Activated naive CD8-positive, alpha-beta T cell treated with anti-CD3 and anti-CD28 coated beads, Interleukin-2, amount 10 ng/mL, durations not matched to agents 7 days and 5 days (primary cell): Measurements from ENCODE around the gene PPIP5K1. TPM values are rescaled to one million over a fixed set of nuclear protein-coding genes. Genes with fewer than 3 reads are reported as not detected.
A peak's percentile ranks its signal among the peaks of the same experiment; 100 is the strongest.

Experiments
- ATAC-seq: fragments of 150-1000 bp; cut with Tn5 transposase; one replicate; pipeline ENCODE4 v1.10.0; 2021; ENCODE audit warnings: low read depth, moderate library complexity
- POLR2A ChIA-PET: fragments of 350-600 bp; sonication (Branson Sonifier 250); formaldehyde crosslinking; loops from one replicate; lab custom pipeline; 2021; ENCODE audit warnings: antibody characterized with exemption; lab: Charles Lee
- DNase-seq: peaks from one replicate; pipeline ENCODE4 v3.0.0; 2021
- H3K27ac Mint-ChIP-seq: one replicate; pipeline ENCODE4 v1.8.0; 2022; ENCODE audit warnings: mild to moderate bottlenecking, mixed read lengths
- H3K27me3 Mint-ChIP-seq: one replicate; pipeline ENCODE4 v1.8.0; 2022; ENCODE audit warnings: mild to moderate bottlenecking, moderate library complexity, mixed read lengths
- H3K36me3 Mint-ChIP-seq: one replicate; pipeline ENCODE4 v1.8.0; 2021; ENCODE audit warnings: mild to moderate bottlenecking, mixed read lengths
- H3K4me1 Mint-ChIP-seq: one replicate; pipeline ENCODE4 v1.8.0; 2021; ENCODE audit warnings: mixed read lengths
- H3K4me3 Mint-ChIP-seq: one replicate; pipeline ENCODE4 v1.8.0; 2022; ENCODE audit warnings: mild to moderate bottlenecking, moderate library complexity, mixed read lengths
- H3K9me3 Mint-ChIP-seq: one replicate; pipeline ENCODE4 v1.8.0; 2021; ENCODE audit warnings: mixed read lengths
- total RNA-seq, 2 experiments: library from RNA; stranded (reverse); gene quantifications; one replicate each; pipeline ENCODE4 v1.2.3, GENCODE V29; 2021

Gene PPIP5K1
- total RNA-seq, 2 experiments from 2014 or later: 30.7 to 36.8 TPM

GRCh38 chr15:43531018-43531670, 58.9 kb downstream of the PPIP5K1 start:
- ATAC-seq (no peak), DNase-seq (no peak)
- Mint-ChIP-seq H3K27ac (peak overlapping the region; percentile 35), H3K4me1 (peaks cover 3% of the 10 kb centered on the region), H3K9me3 (no peaks in the 10 kb centered on the region), H3K4me3 (no peak overlapping the region), H3K27me3 (no peaks in the 10 kb centered on the region), H3K36me3 (peaks cover 7% of the 10 kb centered on the region)
- POLR2A ChIA-PET: no interaction called here

DNA sequence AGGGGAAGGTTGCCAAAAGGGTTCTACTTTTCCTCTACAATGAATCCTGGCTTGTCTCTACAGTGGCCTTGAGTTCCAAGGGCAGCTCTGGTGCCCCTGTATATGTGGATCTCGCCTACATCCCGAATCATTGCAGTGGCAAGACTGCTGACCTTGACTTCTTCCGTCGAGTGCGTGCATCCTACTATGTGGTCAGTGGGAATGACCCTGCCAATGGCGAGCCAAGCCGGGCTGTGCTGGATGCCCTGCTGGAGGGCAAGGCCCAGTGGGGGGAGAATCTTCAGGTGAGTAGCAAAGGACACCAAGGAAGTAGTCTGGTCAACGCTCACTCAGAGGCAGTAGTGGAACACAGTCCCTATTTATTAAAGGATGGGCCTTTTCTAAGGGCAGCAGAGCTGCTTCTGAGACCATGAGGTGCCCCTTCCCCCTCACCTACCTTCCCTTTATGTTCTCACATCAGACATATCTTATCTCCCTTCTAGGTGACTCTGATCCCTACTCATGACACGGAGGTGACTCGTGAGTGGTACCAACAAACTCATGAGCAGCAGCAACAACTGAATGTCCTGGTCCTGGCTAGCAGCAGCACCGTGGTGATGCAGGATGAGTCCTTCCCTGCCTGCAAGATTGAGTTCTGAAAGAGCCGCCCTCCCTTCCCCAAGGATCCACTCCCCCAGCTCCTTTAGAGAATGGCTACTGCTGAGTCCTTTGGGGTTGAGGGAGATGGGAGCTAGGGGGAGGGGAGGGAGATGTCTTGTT, 60.2 kb downstream of the PPIP5K1 start:
- DNase-seq (no peak), ATAC-seq (no peak)
- H3K27me3 Mint-ChIP-seq: no peaks in the 10 kb centered on the region
- H3K4me1 Mint-ChIP-seq: peaks cover 16% of the 10 kb centered on the region
- POLR2A ChIA-PET: interaction anchor here (0.6 kb wide), 1 partner anchor 16 kb away, joined by 4 read pairs; no protein-coding TSS in a partner anchor
- no peak overlapping the region for H3K27ac Mint-ChIP-seq
- no peaks in the 10 kb centered on the region for H3K9me3 Mint-ChIP-seq
- H3K4me3 Mint-ChIP-seq: no peak overlapping the region
- peaks cover 1% of the 10 kb centered on the region for H3K36me3 Mint-ChIP-seq

DNA sequence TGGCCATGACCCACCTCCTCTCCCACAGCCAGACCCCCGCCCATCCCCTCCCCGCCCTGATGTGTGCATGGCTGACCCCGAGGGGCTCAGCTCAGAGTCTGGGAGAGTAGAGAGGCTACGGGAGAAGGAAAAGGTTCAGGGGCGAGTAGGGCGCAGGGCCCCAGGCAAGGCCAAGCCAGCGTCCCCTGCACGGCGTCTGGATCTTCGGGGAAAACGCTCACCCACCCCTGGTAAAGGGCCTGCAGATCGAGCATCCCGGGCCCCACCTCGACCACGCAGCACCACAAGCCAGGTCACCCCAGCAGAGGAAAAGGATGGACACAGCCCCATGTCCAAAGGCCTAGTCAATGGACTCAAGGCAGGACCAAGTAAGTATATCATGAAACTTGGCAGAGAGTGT, 60.9 kb downstream of the PPIP5K1 start:
- Mint-ChIP-seq H3K9me3 (no peaks in the 10 kb centered on the region), H3K27me3 (no peaks in the 10 kb centered on the region), H3K4me1 (peaks cover 18% of the 10 kb centered on the region), H3K36me3 (peaks cover 1% of the 10 kb centered on the region), H3K27ac (no peak overlapping the region), H3K4me3 (no peak overlapping the region)
- POLR2A ChIA-PET: no interaction called here
- ATAC-seq (no peak), DNase-seq (no peak)

GRCh38 chr15:43528542-43529007, 61.4 kb downstream of the PPIP5K1 start:
- peaks cover 1% of the 10 kb centered on the region for H3K36me3 Mint-ChIP-seq
- no peak for DNase-seq
- no peak for ATAC-seq
- H3K27me3 Mint-ChIP-seq: no peaks in the 10 kb centered on the region
- no peak overlapping the region for H3K4me3 Mint-ChIP-seq
- H3K27ac Mint-ChIP-seq: no peak overlapping the region
- peaks cover 18% of the 10 kb centered on the region for H3K4me1 Mint-ChIP-seq
- POLR2A ChIA-PET: no interaction called here
- no peaks in the 10 kb centered on the region for H3K9me3 Mint-ChIP-seq

GRCh38 chr15:43527802-43528541, 62.0 kb downstream of the PPIP5K1 start:
- POLR2A ChIA-PET: interaction anchor here (1.9 kb wide), 1 partner anchor 17 kb away, joined by 6 read pairs; no protein-coding TSS in a partner anchor
- ATAC-seq: no peak

GRCh38 chr15:43527016-43527801, 62.8 kb downstream of the PPIP5K1 start:
- peaks cover 2% of the 10 kb centered on the region for H3K36me3 Mint-ChIP-seq
- DNase-seq (no peak), ATAC-seq (no peak)
- H3K4me3 Mint-ChIP-seq: no peak overlapping the region
- POLR2A ChIA-PET: interaction anchor here (1.9 kb wide), 1 partner anchor 16 kb away, joined by 6 read pairs; no protein-coding TSS in a partner anchor
- no peaks in the 10 kb centered on the region for H3K27me3 Mint-ChIP-seq
- no peaks in the 10 kb centered on the region for H3K9me3 Mint-ChIP-seq
- H3K27ac Mint-ChIP-seq: no peak overlapping the region
- peaks cover 18% of the 10 kb centered on the region for H3K4me1 Mint-ChIP-seq

More at GRCh38 chr15:43527802-43528541, 62.0 kb downstream of the PPIP5K1 start:
- DNase-seq: no peak
- H3K9me3 Mint-ChIP-seq: no peaks in the 10 kb centered on the region
- H3K27ac Mint-ChIP-seq: no peak overlapping the region
- H3K4me3 Mint-ChIP-seq: no peak overlapping the region
- peaks cover 18% of the 10 kb centered on the region for H3K4me1 Mint-ChIP-seq
- H3K36me3 Mint-ChIP-seq: no peaks in the 10 kb centered on the region
- no peaks in the 10 kb centered on the region for H3K27me3 Mint-ChIP-seq

DNA sequence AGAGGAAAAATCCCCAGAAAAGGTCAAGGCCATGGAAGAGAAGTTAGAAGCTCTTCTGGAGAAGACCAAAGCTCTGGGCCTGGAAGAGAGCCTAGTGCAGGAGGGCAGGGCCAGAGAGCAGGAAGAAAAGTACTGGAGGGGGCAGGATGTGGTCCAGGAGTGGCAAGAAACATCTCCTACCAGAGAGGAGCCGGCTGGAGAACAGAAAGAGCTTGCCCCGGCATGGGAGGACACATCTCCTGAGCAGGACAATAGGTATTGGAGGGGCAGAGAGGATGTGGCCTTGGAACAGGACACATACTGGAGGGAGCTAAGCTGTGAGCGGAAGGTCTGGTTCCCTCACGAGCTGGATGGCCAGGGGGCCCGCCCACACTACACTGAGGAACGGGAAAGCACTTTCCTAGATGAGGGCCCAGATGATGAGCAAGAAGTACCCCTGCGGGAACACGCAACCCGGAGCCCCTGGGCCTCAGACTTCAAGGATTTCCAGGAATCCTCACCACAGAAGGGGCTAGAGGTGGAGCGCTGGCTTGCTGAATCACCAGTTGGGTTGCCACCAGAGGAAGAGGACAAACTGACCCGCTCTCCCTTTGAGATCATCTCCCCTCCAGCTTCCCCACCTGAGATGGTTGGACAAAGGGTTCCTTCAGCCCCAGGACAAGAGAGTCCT, 63.6 kb downstream of the PPIP5K1 start:
- Mint-ChIP-seq H3K4me3 (no peak overlapping the region), H3K36me3 (peaks cover 2% of the 10 kb centered on the region), H3K27me3 (no peaks in the 10 kb centered on the region), H3K27ac (peak overlapping the region; percentile 26), H3K4me1 (peaks cover 18% of the 10 kb centered on the region), H3K9me3 (no peaks in the 10 kb centered on the region)
- no peak for DNase-seq
- ATAC-seq: no peak
- POLR2A ChIA-PET: interaction anchor here (1.9 kb wide), 1 partner anchor 15 kb away, joined by 6 read pairs; no protein-coding TSS in a partner anchor

DNA sequence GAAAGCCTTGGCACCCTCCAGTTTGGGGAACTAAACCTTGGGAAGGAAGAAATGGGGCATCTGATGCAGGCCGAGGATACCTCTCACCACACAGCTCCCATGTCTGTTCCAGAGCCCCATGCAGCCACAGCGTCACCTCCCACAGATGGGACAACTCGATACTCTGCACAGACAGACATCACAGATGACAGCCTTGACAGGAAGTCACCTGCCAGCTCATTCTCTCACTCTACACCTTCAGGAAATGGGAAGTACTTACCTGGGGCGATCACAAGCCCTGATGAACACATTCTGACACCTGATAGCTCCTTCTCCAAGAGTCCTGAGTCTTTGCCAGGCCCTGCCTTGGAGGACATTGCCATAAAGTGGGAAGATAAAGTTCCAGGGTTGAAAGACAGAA, 64.9 kb downstream of the PPIP5K1 start:
- POLR2A ChIA-PET: no interaction called here
- Mint-ChIP-seq H3K4me1 (peaks cover 18% of the 10 kb centered on the region), H3K27ac (peak overlapping the region; percentile 26), H3K36me3 (peaks cover 2% of the 10 kb centered on the region), H3K4me3 (no peak overlapping the region), H3K9me3 (no peaks in the 10 kb centered on the region), H3K27me3 (no peaks in the 10 kb centered on the region)
- ATAC-seq: peak; percentile 13
- no peak for DNase-seq

DNA sequence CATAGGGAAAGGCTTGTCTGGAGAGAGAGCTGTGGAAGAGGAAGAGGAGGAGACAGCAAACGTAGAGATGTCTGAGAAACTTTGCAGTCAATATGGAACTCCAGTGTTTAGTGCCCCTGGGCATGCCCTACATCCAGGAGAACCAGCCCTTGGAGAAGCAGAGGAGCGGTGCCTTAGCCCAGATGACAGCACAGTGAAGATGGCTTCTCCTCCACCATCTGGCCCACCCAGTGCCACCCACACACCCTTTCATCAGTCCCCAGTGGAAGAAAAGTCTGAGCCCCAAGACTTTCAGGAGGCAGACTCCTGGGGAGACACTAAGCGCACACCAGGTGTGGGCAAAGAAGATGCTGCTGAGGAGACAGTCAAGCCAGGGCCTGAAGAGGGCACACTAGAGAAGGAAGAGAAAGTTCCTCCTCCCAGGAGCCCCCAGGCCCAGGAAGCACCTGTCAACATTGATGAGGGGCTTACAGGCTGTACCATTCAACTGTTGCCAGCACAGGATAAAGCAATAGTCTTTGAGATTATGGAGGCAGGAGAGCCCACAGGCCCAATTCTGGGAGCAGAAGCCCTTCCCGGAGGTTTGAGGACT, 65.7 kb downstream of the PPIP5K1 start:
- peaks cover 4% of the 10 kb centered on the region for H3K27me3 Mint-ChIP-seq
- POLR2A ChIA-PET: interaction anchor here (1.3 kb wide), 1 partner anchor 18 kb away, joined by 3 read pairs; no protein-coding TSS in a partner anchor
- DNase-seq (no peak), ATAC-seq (no peak)
- H3K36me3 Mint-ChIP-seq: peaks cover 2% of the 10 kb centered on the region
- peak overlapping the region; percentile 1 for H3K27ac Mint-ChIP-seq
- peaks cover 18% of the 10 kb centered on the region for H3K4me1 Mint-ChIP-seq
- no peak overlapping the region for H3K4me3 Mint-ChIP-seq
- no peaks in the 10 kb centered on the region for H3K9me3 Mint-ChIP-seq

- peaks cover 21% of the 10 kb centered on the region for H3K4me1 Mint-ChIP-seq
- peaks cover 2% of the 10 kb centered on the region for H3K36me3 Mint-ChIP-seq
- ATAC-seq (no peak), DNase-seq (no peak)
- H3K27ac Mint-ChIP-seq: no peak overlapping the region
- no peak overlapping the region for H3K4me3 Mint-ChIP-seq
- H3K27me3 Mint-ChIP-seq: peaks cover 7% of the 10 kb centered on the region
- POLR2A ChIA-PET: interaction anchor here (1.3 kb wide), 1 partner anchor 18 kb away, joined by 3 read pairs; no protein-coding TSS in a partner anchor
- no peaks in the 10 kb centered on the region for H3K9me3 Mint-ChIP-seq
Observed at GRCh38 chr15:43523646-43524045, 66.4 kb downstream of the PPIP5K1 start.

DNA sequence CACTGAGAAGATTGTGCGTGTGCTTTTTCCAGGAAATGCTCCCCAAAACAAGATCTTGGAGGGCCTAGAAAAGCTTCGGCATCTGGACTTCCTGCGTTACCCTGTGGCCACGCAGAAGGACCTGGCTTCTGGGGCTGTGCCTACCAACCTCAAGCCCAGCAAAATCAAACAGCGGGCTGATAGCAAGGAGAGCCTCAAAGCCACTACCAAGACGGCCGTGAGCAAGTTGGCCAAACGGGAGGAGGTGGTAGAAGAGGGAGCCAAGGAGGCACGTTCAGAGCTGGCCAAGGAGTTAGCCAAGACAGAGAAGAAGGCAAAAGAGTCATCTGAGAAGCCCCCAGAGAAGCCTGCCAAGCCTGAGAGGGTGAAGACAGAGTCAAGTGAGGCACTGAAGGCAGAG, 67.8 kb downstream of the PPIP5K1 start:
- Mint-ChIP-seq H3K36me3 (peaks cover 2% of the 10 kb centered on the region), H3K9me3 (no peaks in the 10 kb centered on the region), H3K27ac (no peak overlapping the region), H3K4me3 (no peak overlapping the region), H3K4me1 (peaks cover 30% of the 10 kb centered on the region), H3K27me3 (peaks cover 16% of the 10 kb centered on the region)
- ATAC-seq (no peak), DNase-seq (no peak)
- POLR2A ChIA-PET: interaction anchor here (2.2 kb wide), 1 partner anchor 12 kb away, joined by 5 read pairs; no protein-coding TSS in a partner anchor

GRCh38 chr15:43521419-43521818, 68.6 kb downstream of the PPIP5K1 start:
- POLR2A ChIA-PET: interaction anchor here (2.2 kb wide), 1 partner anchor 11 kb away, joined by 5 read pairs; no protein-coding TSS in a partner anchor
- Mint-ChIP-seq H3K9me3 (no peaks in the 10 kb centered on the region), H3K27me3 (peaks cover 20% of the 10 kb centered on the region), H3K36me3 (peaks cover 2% of the 10 kb centered on the region), H3K4me3 (no peak overlapping the region), H3K4me1 (peaks cover 31% of the 10 kb centered on the region), H3K27ac (no peak overlapping the region)
- DNase-seq: no peak
- ATAC-seq: no peak
